Activated T-cell treated with anti-CD3 and anti-CD28 coated beads for 1 hour (primary cell): ENCODE data around the gene GPANK1.
A peak's percentile ranks its signal among the peaks of the same experiment; 100 is the strongest.

ENCODE experiments used
- DNase-seq: peaks from one replicate; pipeline ENCODE4 v3.0.0-alpha.2; 2020; ENCODE audit warnings: low read depth

GPANK1 gene

GRCh38 chr6:31617010-31617409 lies 47.8 kb downstream of the GPANK1 start:
- DNase-seq: no peak

GRCh38 chr6:31615748-31616147 lies 49.0 kb downstream of the GPANK1 start:
- peak; percentile 20 for DNase-seq

GRCh38 chr6:31614684-31615578 lies 49.9 kb downstream of the GPANK1 start, which contains the start of gene AIF1:
Gene AIF1, plus strand, starts transcription at chr6:31615234. Its CDS starts 96 bp downstream, at chr6:31615330.
- DNase-seq: no peak

GRCh38 chr6:31614075-31614619 lies 50.6 kb downstream of the GPANK1 start:
- no peak for DNase-seq
